ENCODE data around the gene RFESD. TPM values are rescaled to one million over a fixed set of nuclear protein-coding genes. Genes with fewer than 3 reads are reported as not detected.

RFESD gene
- total and polyA plus RNA-seq, 4 donors = 1.1 to 98.0 (median 1.4) TPM

DNA sequence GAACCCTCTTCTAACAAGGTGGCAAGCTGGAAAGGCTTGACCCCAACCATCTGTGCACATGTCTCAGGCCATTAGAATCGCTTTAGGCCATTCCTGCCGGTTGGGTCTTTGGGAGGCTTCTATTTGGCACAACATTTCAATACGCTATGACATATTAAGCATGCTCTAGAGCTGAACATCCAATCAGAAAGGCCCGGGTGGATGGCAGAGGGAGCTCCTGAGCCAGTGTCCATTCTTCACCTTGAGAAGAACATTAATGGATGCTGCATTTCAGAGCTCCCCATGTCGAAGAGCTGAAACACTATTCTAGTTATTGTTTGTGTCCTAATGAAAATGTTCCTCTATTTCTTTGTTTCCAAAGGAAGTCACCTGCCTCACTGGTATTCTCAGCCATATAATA is 23.4 kb downstream of the RFESD start:
- TF ChIP-seq RAD21 (IDR thresholded peaks at IDR 0.05) (no peak), HNF4G (IDR thresholded peaks at IDR 0.05) (no peak), JUND (IDR thresholded peaks at IDR 0.05) (no peak), NR2F2 (IDR thresholded peaks at IDR 0.05) (no peak), FOXA1 (IDR thresholded peaks at IDR 0.05) (no peak), TAF1 (conservative IDR thresholded peaks at IDR 0.05) (no peak), FOXA2 (IDR thresholded peaks at IDR 0.05) (no peak), SP1 (IDR thresholded peaks at IDR 0.05) (no peak), RXRA (IDR thresholded peaks at IDR 0.05) (no peak), GABPA (IDR thresholded peaks at IDR 0.05 in 1 of 2, conservative IDR thresholded peaks at IDR 0.05 in 1 of 2) (no peak), EGR1 (IDR thresholded peaks at IDR 0.05; ENCODE audit: low read depth in 2 of 2) (no peak)
- TF ChIP-seq, protein P1, sequence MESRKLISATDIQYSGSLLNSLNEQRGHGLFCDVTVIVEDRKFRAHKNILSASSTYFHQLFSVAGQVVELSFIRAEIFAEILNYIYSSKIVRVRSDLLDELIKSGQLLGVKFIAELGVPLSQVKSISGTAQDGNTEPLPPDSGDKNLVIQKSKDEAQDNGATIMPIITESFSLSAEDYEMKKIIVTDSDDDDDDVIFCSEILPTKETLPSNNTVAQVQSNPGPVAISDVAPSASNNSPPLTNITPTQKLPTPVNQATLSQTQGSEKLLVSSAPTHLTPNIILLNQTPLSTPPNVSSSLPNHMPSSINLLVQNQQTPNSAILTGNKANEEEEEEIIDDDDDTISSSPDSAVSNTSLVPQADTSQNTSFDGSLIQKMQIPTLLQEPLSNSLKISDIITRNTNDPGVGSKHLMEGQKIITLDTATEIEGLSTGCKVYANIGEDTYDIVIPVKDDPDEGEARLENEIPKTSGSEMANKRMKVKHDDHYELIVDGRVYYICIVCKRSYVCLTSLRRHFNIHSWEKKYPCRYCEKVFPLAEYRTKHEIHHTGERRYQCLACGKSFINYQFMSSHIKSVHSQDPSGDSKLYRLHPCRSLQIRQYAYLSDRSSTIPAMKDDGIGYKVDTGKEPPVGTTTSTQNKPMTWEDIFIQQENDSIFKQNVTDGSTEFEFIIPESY (IDR thresholded peaks at IDR 0.05) = no peak
- TF ChIP-seq, protein P2, sequence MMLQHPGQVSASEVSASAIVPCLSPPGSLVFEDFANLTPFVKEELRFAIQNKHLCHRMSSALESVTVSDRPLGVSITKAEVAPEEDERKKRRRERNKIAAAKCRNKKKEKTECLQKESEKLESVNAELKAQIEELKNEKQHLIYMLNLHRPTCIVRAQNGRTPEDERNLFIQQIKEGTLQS (IDR thresholded peaks at IDR 0.05) = no peak
- TF ChIP-seq, protein P3, sequence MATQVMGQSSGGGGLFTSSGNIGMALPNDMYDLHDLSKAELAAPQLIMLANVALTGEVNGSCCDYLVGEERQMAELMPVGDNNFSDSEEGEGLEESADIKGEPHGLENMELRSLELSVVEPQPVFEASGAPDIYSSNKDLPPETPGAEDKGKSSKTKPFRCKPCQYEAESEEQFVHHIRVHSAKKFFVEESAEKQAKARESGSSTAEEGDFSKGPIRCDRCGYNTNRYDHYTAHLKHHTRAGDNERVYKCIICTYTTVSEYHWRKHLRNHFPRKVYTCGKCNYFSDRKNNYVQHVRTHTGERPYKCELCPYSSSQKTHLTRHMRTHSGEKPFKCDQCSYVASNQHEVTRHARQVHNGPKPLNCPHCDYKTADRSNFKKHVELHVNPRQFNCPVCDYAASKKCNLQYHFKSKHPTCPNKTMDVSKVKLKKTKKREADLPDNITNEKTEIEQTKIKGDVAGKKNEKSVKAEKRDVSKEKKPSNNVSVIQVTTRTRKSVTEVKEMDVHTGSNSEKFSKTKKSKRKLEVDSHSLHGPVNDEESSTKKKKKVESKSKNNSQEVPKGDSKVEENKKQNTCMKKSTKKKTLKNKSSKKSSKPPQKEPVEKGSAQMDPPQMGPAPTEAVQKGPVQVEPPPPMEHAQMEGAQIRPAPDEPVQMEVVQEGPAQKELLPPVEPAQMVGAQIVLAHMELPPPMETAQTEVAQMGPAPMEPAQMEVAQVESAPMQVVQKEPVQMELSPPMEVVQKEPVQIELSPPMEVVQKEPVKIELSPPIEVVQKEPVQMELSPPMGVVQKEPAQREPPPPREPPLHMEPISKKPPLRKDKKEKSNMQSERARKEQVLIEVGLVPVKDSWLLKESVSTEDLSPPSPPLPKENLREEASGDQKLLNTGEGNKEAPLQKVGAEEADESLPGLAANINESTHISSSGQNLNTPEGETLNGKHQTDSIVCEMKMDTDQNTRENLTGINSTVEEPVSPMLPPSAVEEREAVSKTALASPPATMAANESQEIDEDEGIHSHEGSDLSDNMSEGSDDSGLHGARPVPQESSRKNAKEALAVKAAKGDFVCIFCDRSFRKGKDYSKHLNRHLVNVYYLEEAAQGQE (IDR thresholded peaks at IDR 0.05) = no peak
- TF ChIP-seq, protein P4, sequence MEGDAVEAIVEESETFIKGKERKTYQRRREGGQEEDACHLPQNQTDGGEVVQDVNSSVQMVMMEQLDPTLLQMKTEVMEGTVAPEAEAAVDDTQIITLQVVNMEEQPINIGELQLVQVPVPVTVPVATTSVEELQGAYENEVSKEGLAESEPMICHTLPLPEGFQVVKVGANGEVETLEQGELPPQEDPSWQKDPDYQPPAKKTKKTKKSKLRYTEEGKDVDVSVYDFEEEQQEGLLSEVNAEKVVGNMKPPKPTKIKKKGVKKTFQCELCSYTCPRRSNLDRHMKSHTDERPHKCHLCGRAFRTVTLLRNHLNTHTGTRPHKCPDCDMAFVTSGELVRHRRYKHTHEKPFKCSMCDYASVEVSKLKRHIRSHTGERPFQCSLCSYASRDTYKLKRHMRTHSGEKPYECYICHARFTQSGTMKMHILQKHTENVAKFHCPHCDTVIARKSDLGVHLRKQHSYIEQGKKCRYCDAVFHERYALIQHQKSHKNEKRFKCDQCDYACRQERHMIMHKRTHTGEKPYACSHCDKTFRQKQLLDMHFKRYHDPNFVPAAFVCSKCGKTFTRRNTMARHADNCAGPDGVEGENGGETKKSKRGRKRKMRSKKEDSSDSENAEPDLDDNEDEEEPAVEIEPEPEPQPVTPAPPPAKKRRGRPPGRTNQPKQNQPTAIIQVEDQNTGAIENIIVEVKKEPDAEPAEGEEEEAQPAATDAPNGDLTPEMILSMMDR (IDR thresholded peaks at IDR 0.05; ENCODE audit: low read depth, low read length, missing input control) = no peak
- H3K9ac ChIP-seq (ENCODE audit: low read depth in 1 of 2, low read length in 2 of 2) = no peak overlapping the region
- H3K9me3 ChIP-seq (ENCODE audit: control insufficient read depth in 4 of 4, low read length in 3 of 4) = no peaks in the 10 kb centered on the region
- peak overlapping the region; percentile 1 to 57 for H3K27ac ChIP-seq (ENCODE audit: low read depth in 1 of 2, low read length in 2 of 2)
- peaks cover 3 to 25% (median 17%) of the 10 kb centered on the region in 4 donors for H3K4me1 ChIP-seq (ENCODE audit: control insufficient read depth in 4 of 4, insufficient read depth in 4 of 4, low read length in 3 of 4)
- H3K27me3 ChIP-seq (ENCODE audit: control insufficient read depth in 4 of 4, insufficient read depth in 4 of 4, low read length in 3 of 4) = no peaks in the 10 kb centered on the region
- WGBS = 91% methylated on average over 5 of the region's 5 CpGs
- no peak for DNase-seq (ENCODE audit: low spot score)
- H3K36me3 ChIP-seq (ENCODE audit: control insufficient read depth in 4 of 4, insufficient read depth in 3 of 4, low read depth in 1 of 4, low read length in 3 of 4) = no peaks in the 10 kb centered on the region
- H3K4me3 ChIP-seq (ENCODE audit: low read depth in 1 of 3, low read length in 3 of 3) = no peak overlapping the region

DNA sequence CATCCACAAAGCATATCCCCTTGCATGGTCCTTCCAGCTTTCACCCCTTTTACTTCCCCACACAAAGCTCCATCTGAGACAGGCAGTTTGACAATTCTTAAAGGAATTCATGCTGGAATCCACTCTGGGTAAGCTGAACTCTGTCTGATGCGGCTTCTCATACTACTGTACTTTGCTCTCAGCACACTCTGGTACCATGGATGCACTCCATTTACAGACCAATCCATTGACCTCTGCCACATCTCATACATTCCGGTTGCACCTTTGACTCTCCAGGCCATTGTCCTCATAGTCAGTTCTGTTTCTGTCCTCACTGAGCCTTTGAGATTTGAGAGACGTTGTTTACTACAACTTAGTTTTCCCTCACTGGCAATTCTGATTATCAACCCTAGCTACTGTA is 24.0 kb downstream of the RFESD start:
- 51% methylated on average over 3 of the region's 3 CpGs for WGBS
- Histone ChIP-seq H3K36me3 (ENCODE audit: control insufficient read depth in 4 of 4, insufficient read depth in 3 of 4, low read depth in 1 of 4, low read length in 3 of 4) (no peaks in the 10 kb centered on the region), H3K9me3 (ENCODE audit: control insufficient read depth in 4 of 4, low read length in 3 of 4) (no peaks in the 10 kb centered on the region), H3K27me3 (ENCODE audit: control insufficient read depth in 4 of 4, insufficient read depth in 4 of 4, low read length in 3 of 4) (no peaks in the 10 kb centered on the region), H3K9ac (ENCODE audit: low read depth in 1 of 2, low read length in 2 of 2) (no peak overlapping the region), H3K4me1 (ENCODE audit: control insufficient read depth in 4 of 4, insufficient read depth in 4 of 4, low read length in 3 of 4) (peaks cover 3 to 25% (median 17%) of the 10 kb centered on the region in 4 donors), H3K27ac (ENCODE audit: low read depth in 1 of 2, low read length in 2 of 2) (peak overlapping the region in 1 of 2 donors; percentile 13), H3K4me3 (ENCODE audit: low read depth in 1 of 3, low read length in 3 of 3) (no peak overlapping the region)
- DNase-seq (ENCODE audit: low spot score) = no peak
- TF ChIP-seq RAD21 (IDR thresholded peaks at IDR 0.05) (no peak), NR2F2 (IDR thresholded peaks at IDR 0.05) (no peak), FOXA2 (IDR thresholded peaks at IDR 0.05) (no peak), HNF4G (IDR thresholded peaks at IDR 0.05) (peak; percentile 68), HNF4A (conservative IDR thresholded peaks at IDR 0.05) (peak; percentile 81 to 91)
- TF ChIP-seq, protein P4 (IDR thresholded peaks at IDR 0.05; ENCODE audit: low read depth, low read length, missing input control) = no peak
- TF ChIP-seq, protein P1 (IDR thresholded peaks at IDR 0.05) = no peak
- TF ChIP-seq, protein P5, sequence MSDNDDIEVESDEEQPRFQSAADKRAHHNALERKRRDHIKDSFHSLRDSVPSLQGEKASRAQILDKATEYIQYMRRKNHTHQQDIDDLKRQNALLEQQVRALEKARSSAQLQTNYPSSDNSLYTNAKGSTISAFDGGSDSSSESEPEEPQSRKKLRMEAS (IDR thresholded peaks at IDR 0.05) = no peak

Data from liver (tissue), 9 donors.